ENCODE data around the gene SYNE2. TPM values are rescaled to one million over a fixed set of nuclear protein-coding genes. Genes with fewer than 3 reads are reported as not detected.

The SYNE2 gene
- total RNA-seq, 1 donor from 2014 or later: 105 TPM

DNA sequence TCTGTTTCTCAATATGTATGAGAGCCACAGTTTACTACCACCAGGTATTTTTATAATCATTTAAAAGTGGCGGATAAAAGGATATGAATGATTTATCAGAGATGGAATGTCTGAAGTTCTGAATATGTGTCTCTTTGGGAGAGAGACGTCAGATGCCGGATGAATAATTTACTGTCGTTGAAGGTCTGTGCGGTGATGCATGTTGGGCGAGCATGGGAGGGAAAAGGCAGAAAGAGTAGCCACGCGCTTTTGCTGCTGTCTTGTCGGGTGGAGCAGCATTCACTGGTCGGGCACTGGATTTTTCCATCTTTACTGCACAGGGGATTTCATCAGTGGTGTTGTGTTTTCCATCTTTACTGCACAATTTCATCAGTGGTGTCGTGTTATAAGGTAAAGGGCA lies 65.6 kb downstream of the SYNE2 start:
- no peak for DNase-seq (ENCODE audit: low spot score)
- TF ChIP-seq, protein P1, sequence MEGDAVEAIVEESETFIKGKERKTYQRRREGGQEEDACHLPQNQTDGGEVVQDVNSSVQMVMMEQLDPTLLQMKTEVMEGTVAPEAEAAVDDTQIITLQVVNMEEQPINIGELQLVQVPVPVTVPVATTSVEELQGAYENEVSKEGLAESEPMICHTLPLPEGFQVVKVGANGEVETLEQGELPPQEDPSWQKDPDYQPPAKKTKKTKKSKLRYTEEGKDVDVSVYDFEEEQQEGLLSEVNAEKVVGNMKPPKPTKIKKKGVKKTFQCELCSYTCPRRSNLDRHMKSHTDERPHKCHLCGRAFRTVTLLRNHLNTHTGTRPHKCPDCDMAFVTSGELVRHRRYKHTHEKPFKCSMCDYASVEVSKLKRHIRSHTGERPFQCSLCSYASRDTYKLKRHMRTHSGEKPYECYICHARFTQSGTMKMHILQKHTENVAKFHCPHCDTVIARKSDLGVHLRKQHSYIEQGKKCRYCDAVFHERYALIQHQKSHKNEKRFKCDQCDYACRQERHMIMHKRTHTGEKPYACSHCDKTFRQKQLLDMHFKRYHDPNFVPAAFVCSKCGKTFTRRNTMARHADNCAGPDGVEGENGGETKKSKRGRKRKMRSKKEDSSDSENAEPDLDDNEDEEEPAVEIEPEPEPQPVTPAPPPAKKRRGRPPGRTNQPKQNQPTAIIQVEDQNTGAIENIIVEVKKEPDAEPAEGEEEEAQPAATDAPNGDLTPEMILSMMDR (IDR thresholded peaks at IDR 0.05): no peak
- TF ChIP-seq EZH2phosphoT487 (IDR thresholded peaks at IDR 0.05) (no peak), EZH2 (IDR thresholded peaks at IDR 0.05) (no peak)
- no peaks in the 10 kb centered on the region for H3K9me3 Mint-ChIP-seq
- peaks cover 11% of the 10 kb centered on the region for H4K20me1 ChIP-seq (ENCODE audit: low read depth)
- no peaks in the 10 kb centered on the region for H3K27me3 ChIP-seq
- no peak overlapping the region for H3K27ac ChIP-seq
- H3F3A ChIP-seq (ENCODE audit: low read depth): no peaks in the 10 kb centered on the region
- H3K36me3 Mint-ChIP-seq: peaks cover 10% of the 10 kb centered on the region
- no peak overlapping the region for H3K4me2 ChIP-seq
- H3K79me2 ChIP-seq (ENCODE audit: low read depth): peaks cover 36% of the 10 kb centered on the region
- H3K4me1 ChIP-seq: peaks cover 7% of the 10 kb centered on the region
- no peaks in the 10 kb centered on the region for H3K36me3 ChIP-seq
- no peak overlapping the region for H3K4me3 ChIP-seq
- H3K9ac ChIP-seq: no peak overlapping the region
- H3K9me3 ChIP-seq (ENCODE audit: low read depth): no peaks in the 10 kb centered on the region
- H3K4me1 Mint-ChIP-seq: peaks cover 8% of the 10 kb centered on the region
- no peak overlapping the region for H2AFZ ChIP-seq (replicated peaks)
- no peak overlapping the region for H3K4me3 Mint-ChIP-seq
- no peak overlapping the region for H3K27ac Mint-ChIP-seq
- no peaks in the 10 kb centered on the region for H3K27me3 Mint-ChIP-seq (ENCODE audit: insufficient read depth, low read depth)

DNA sequence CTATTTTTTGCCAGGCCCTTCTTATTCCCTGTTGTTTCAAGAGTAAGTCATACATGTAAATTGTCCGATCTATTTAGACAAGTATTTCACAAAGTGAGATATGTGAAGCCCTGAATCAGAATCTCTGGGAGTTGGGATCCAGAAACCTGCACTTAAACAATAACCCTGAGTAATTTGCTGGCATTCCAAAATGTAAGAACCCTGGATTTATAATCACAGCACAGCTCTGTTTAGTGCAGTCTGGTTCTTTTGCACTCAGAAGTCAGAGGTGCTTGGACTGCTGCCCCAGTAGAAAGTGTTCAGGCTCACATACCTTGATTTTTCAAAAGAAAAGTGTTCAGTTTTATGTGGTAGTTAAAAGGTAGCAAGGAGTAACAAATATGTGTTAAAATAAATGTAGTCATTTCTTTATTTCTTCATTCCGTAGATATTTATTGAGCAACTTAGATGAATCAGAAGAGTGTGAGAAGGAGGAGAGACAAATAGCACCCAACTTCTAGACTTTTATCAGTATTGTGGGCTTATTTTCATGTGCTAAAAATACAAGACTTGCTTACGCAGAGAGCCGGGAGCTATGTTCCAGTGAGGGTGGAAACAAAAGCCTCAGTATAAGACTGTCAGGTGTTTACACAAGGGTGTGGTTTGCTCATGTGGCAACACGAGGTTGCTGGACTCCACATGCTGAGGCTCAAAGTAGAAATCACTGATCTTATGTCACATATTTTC lies 70.1 kb downstream of the SYNE2 start:
- no peak overlapping the region for H3K4me3 Mint-ChIP-seq
- H3K27ac Mint-ChIP-seq: no peak overlapping the region
- no peaks in the 10 kb centered on the region for H3K36me3 ChIP-seq

DNA sequence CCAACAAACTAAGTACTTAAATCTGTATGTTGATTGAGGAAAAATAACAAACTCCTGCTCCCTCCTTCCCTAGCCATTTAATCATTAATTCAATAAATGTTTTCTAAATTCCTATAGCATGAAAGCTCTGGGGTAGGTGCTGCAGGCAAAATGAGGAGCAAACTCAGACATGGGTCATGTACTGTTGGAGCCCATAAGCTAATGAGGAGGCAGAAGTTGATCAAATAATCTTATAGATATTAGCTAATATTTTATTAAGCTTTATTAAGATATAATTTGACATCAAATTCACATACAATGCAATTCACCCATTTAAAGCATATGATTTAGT lies 70.6 kb downstream of the SYNE2 start:
- H3K9me3 Mint-ChIP-seq: peaks cover 11% of the 10 kb centered on the region
- Histone ChIP-seq H2AFZ (replicated peaks) (no peak overlapping the region), H3K79me2 (ENCODE audit: low read depth) (peaks cover 8% of the 10 kb centered on the region), H3K27ac (no peak overlapping the region), H4K20me1 (ENCODE audit: low read depth) (no peaks in the 10 kb centered on the region), H3K27me3 (no peaks in the 10 kb centered on the region), H3F3A (ENCODE audit: low read depth) (no peaks in the 10 kb centered on the region), H3K4me2 (no peak overlapping the region), H3K9me3 (ENCODE audit: low read depth) (no peaks in the 10 kb centered on the region), H3K4me1 (no peaks in the 10 kb centered on the region), H3K36me3 (no peaks in the 10 kb centered on the region), H3K4me3 (no peak overlapping the region), H3K9ac (no peak overlapping the region)
- H3K27me3 Mint-ChIP-seq (ENCODE audit: insufficient read depth, low read depth): no peaks in the 10 kb centered on the region
- TF ChIP-seq EZH2 (IDR thresholded peaks at IDR 0.05) (no peak), EZH2phosphoT487 (IDR thresholded peaks at IDR 0.05) (no peak)
- TF ChIP-seq, protein P1 (IDR thresholded peaks at IDR 0.05): no peak
- peaks cover 2% of the 10 kb centered on the region for H3K4me1 Mint-ChIP-seq
- H3K4me3 Mint-ChIP-seq: no peak overlapping the region
- H3K27ac Mint-ChIP-seq: no peak overlapping the region
- H3K36me3 Mint-ChIP-seq: peaks cover 28% of the 10 kb centered on the region
- no peak for DNase-seq (ENCODE audit: low spot score)

More for the DNA sequence above, 70.1 kb downstream of the SYNE2 start:
- Histone ChIP-seq H4K20me1 (ENCODE audit: low read depth) (no peaks in the 10 kb centered on the region), H3K4me2 (no peak overlapping the region), H3K4me3 (no peak overlapping the region), H3K79me2 (ENCODE audit: low read depth) (peaks cover 14% of the 10 kb centered on the region), H3K9ac (no peak overlapping the region), H3K27ac (no peak overlapping the region), H3K27me3 (no peaks in the 10 kb centered on the region), H2AFZ (replicated peaks) (no peak overlapping the region), H3F3A (ENCODE audit: low read depth) (no peaks in the 10 kb centered on the region), H3K9me3 (ENCODE audit: low read depth) (no peaks in the 10 kb centered on the region), H3K4me1 (no peaks in the 10 kb centered on the region)
- no peak for TF ChIP-seq EZH2 (IDR thresholded peaks at IDR 0.05)
- TF ChIP-seq EZH2phosphoT487 (IDR thresholded peaks at IDR 0.05): no peak
- TF ChIP-seq, protein P1 (IDR thresholded peaks at IDR 0.05): no peak
- peaks cover 5% of the 10 kb centered on the region for H3K4me1 Mint-ChIP-seq
- peaks cover 11% of the 10 kb centered on the region for H3K9me3 Mint-ChIP-seq
- peaks cover 25% of the 10 kb centered on the region for H3K36me3 Mint-ChIP-seq
- no peaks in the 10 kb centered on the region for H3K27me3 Mint-ChIP-seq (ENCODE audit: insufficient read depth, low read depth)
- no peak for DNase-seq (ENCODE audit: low spot score)

All from neural progenitor cell (in vitro differentiated cells).